ENCODE data around the gene PKDREJ.

DNA sequence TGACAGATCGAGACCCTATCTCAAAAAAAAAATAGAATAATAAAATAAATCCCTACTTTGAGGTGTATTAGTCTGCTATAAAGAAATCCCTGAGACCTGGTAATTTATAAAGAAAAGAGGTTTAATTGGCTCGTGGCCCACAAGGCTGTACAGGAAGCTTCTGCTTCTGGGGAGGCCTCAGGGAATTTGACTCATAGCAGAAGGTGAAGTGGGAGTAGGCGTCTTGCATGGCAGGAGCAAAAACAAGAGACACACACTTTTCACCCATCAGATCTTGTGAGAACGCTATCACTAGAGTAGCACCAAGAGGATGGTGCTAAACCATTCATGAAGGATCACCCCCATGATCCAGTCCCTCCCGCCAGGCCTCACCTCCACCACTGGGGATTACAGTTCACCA is 42.2 kb downstream of the PKDREJ start:
- TF ChIP-seq, protein P1, sequence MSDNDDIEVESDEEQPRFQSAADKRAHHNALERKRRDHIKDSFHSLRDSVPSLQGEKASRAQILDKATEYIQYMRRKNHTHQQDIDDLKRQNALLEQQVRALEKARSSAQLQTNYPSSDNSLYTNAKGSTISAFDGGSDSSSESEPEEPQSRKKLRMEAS (CRISPR knock-in tag; IDR thresholded peaks at IDR 0.05), result no peak
- TF ChIP-seq, protein P2, sequence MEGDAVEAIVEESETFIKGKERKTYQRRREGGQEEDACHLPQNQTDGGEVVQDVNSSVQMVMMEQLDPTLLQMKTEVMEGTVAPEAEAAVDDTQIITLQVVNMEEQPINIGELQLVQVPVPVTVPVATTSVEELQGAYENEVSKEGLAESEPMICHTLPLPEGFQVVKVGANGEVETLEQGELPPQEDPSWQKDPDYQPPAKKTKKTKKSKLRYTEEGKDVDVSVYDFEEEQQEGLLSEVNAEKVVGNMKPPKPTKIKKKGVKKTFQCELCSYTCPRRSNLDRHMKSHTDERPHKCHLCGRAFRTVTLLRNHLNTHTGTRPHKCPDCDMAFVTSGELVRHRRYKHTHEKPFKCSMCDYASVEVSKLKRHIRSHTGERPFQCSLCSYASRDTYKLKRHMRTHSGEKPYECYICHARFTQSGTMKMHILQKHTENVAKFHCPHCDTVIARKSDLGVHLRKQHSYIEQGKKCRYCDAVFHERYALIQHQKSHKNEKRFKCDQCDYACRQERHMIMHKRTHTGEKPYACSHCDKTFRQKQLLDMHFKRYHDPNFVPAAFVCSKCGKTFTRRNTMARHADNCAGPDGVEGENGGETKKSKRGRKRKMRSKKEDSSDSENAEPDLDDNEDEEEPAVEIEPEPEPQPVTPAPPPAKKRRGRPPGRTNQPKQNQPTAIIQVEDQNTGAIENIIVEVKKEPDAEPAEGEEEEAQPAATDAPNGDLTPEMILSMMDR (IDR thresholded peaks at IDR 0.05), result no peak
- no peak for TF ChIP-seq ATF1 (CRISPR knock-in tag; IDR thresholded peaks at IDR 0.05)
- TF ChIP-seq CREB1 (CRISPR knock-in tag; IDR thresholded peaks at IDR 0.05), result no peak
- no peak for TF ChIP-seq ESRRA (CRISPR knock-in tag; IDR thresholded peaks at IDR 0.05; ENCODE audit: borderline replicate concordance)
- no peak for TF ChIP-seq PRDM15 (CRISPR knock-in tag; IDR thresholded peaks at IDR 0.05)
- TF ChIP-seq FOXP1 (CRISPR knock-in tag; IDR thresholded peaks at IDR 0.05; ENCODE audit: borderline replicate concordance), result no peak
- no peak for TF ChIP-seq NFE2L1 (CRISPR knock-in tag; IDR thresholded peaks at IDR 0.05)
- TF ChIP-seq, protein P3, sequence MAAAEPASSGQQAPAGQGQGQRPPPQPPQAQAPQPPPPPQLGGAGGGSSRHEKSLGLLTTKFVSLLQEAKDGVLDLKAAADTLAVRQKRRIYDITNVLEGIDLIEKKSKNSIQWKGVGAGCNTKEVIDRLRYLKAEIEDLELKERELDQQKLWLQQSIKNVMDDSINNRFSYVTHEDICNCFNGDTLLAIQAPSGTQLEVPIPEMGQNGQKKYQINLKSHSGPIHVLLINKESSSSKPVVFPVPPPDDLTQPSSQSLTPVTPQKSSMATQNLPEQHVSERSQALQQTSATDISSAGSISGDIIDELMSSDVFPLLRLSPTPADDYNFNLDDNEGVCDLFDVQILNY (CRISPR knock-in tag; IDR thresholded peaks at IDR 0.05), result no peak
